ENCODE measurements around the gene PRRG3.

DNA sequence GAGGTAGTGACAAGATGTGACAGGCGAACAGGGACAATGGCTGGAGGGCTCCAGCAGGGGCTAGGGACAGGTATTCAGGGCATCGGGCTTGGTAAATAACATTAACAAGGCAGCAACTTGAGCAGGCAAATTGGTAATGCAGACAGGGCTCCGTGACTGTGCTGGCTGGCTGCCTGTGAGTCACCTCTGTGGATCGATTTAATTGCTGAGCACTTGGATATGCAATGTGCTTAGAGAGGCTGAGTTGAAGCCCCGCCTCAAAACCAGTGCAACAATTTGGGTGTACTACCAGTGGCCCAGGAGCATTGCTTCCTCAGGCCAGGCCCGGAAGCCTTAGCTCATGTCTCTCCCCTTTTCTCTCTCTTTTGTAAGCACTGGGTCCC, 58.8 kb downstream of the PRRG3 start:
- TF ChIP-seq, protein P1, sequence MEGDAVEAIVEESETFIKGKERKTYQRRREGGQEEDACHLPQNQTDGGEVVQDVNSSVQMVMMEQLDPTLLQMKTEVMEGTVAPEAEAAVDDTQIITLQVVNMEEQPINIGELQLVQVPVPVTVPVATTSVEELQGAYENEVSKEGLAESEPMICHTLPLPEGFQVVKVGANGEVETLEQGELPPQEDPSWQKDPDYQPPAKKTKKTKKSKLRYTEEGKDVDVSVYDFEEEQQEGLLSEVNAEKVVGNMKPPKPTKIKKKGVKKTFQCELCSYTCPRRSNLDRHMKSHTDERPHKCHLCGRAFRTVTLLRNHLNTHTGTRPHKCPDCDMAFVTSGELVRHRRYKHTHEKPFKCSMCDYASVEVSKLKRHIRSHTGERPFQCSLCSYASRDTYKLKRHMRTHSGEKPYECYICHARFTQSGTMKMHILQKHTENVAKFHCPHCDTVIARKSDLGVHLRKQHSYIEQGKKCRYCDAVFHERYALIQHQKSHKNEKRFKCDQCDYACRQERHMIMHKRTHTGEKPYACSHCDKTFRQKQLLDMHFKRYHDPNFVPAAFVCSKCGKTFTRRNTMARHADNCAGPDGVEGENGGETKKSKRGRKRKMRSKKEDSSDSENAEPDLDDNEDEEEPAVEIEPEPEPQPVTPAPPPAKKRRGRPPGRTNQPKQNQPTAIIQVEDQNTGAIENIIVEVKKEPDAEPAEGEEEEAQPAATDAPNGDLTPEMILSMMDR (IDR thresholded peaks at IDR 0.05): no peak
- TF ChIP-seq POLR2A (IDR thresholded peaks at IDR 0.05): no peak

All from Peyer's patch (tissue), 4 donors.